Activated T-cell treated with anti-CD3 and anti-CD28 coated beads for 4 hours (primary cell): Measurements from ENCODE around the gene PHPT1.

Experiments
- DNase-seq: peaks from one replicate; pipeline ENCODE4 v3.0.0-alpha.2; 2020

PHPT1 gene

DNA sequence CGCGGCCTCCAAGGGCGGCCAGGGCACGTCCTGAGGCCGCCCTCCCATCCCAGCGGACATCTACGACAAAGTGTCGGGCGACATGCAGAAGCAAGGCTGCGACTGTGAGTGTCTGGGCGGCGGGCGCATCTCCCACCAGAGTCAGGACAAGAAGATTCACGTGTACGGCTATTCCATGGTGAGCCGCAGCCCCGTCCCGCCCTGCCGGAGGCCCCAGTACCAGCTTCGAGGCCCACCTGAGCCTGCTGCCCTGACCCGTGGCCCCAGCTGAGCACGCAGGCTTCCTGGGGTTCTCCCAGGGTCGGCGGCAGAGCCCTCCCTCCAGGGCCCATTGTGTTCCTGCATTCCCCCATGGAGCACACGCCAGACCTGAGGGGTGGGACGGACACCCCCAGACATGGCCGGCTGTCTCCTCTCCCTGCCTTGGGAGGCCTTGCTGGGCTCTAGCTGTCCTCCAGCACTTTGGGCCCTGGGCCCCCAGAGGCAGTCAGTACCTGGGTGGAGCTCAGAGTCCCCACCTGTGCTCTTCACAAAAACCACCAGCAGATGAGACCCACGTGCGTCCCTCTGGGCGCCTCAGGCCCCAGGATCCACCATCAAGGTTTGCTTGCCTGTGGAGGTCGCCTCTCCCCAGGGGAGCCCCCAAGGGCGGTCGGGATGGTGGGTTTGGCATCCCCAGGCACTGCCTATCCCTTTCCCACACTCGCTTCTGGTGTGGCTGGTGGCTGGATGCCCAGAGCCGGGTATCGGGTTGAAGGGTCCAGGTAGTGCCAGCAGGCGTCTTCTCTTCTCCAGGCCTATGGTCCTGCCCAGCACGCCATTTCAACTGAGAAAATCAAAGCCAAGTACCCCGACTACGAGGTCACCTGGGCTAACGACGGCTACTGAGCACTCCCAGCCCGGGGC, 1.0 kb downstream of the PHPT1 start:
- no peak for DNase-seq

DNA sequence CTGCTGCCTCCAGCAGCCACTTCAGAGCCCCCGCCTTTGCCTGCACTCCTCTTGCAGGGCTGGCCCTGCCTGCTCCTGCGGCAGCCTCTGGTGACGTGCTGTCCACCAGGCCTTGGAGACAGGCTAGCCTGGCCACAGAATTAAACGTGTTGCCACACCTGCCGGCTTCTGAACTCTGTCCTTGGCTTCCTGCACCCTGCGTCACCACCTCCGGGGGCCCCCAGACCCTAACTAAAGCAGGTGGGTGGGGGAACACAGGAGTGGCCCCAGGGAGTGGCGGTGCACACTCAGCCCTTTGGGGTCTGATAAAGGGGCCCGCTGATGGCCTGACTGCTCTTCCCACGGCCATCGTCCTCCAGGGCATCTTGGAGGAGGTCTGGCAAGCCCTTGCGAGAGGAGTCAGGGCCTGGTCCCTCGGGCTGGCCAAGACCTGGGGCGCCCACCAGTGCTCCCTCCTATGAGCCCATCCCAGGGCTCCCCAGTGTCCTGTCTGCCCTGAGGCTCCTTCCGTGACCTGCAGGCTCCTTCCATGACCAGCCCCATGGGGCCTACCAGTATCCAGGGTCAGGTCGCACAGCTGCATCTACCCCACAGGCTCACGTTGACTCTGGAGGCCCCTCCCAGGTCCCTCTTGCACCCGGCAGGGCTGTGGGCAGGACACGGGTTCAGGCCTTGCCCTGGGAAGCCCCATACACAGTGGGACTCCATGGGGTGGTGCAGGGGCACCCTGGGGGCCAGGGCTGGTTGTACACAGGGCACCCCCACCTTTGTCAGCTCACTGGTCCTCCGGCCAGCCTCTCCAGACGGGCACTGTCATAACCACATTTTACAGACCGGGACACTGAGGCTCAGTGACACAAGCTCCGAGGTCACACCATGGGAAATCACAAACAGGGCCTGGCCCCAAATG, 1.9 kb downstream of the PHPT1 start:
- DNase-seq, result no peak

DNA sequence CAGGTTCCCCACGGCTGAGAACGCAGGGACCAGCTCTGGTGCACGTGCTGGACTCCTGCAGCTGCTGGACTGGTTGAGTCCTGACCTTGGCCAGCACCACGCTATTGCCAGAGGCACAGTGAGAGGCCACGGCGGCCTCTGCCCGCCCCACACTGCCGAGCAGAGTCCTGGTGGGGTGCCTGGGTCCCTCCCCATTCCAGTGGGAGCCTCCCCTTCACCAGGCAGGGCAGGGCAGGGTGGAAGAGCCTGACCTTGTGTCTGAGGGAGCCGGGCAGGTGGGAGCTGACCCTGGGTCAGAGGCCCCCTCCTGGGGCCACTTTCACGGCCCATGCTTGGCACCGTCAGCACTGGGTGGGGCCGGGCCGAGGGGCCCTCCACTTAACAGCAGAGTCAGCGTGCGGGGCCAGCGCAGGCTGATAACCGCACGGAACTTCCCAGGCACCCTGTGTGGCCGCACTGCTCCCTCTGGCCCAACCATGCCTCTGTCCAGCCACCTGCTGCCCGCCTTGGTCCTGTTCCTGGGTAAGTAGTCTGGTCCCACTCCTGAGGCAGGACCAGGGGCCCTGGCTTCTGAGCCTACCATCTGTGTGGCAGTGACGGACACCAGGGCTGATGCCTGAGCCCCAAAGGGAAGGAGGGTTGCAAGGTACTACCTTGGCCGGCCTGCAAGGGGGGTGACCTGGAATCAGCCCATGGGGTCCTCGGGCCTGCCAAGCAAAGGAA, 2.9 kb downstream of the PHPT1 start, which contains the start of gene MAMDC4:
Gene MAMDC4 (plus strand): TSS at position 406 of the 723 bp plus-strand sequence. CDS start 71 bp downstream, at position 477.
- no peak for DNase-seq

DNA sequence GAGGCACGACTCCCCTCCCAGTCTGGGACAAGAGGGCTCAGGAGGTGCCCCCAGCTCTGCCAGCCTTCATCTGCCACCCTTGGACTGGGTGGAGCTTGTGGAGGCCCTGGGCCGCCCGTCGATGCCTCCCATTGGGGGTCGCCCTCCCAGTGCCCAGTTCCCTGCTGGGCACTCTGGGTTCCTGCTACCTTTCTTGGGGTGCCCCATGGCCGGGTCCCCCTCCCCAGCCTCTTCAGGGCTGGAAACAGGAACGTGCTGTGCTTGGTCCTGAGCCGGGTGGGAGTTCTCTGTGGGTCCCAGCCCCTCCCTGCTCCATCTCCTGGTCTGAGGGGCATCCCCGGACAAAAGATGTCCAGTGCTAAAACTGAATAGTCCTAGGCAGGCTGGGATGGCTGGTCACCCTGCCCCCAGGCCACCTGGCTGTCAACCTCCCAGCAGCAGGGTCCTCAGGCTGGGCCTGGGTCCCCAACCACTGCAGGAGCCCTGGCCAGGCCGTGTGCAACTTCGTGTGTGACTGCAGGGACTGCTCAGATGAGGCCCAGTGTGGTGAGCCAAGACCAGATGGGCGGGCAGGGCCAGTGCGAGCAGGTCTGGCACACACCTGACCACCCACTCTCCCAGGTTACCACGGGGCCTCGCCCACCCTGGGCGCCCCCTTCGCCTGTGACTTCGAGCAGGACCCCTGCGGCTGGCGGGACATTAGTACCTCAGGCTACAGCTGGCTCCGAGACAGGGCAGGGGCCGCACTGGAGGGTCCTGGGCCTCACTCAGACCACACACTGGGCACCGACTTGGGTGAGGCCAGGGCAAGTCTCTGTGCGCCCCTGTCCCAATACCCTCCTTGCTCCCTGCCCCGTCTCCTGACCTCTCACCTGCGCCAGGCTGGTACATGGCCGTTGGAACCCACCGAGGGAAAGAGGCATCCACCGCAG, 3.7 kb downstream of the PHPT1 start:
- no peak for DNase-seq

DNA sequence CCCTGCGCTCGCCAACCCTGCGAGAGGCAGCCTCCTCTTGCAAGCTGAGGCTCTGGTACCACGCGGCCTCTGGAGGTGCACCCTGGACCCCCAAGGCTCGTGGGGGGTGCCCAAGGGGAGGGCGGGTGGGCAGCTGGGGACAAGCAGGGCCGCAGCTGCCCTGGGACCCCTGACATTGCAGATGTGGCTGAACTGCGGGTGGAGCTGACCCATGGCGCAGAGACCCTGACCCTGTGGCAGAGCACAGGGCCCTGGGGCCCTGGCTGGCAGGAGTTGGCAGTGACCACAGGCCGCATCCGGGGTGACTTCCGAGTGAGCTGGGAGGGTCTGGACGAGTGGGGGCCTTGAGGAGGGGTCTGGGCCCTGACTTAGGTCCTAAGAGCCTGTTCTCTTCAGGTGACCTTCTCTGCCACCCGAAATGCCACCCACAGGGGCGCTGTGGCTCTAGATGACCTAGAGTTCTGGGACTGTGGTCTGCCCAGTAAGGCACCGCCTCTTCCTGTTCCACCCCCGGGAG, 4.4 kb downstream of the PHPT1 start:
- DNase-seq, result no peak

DNA sequence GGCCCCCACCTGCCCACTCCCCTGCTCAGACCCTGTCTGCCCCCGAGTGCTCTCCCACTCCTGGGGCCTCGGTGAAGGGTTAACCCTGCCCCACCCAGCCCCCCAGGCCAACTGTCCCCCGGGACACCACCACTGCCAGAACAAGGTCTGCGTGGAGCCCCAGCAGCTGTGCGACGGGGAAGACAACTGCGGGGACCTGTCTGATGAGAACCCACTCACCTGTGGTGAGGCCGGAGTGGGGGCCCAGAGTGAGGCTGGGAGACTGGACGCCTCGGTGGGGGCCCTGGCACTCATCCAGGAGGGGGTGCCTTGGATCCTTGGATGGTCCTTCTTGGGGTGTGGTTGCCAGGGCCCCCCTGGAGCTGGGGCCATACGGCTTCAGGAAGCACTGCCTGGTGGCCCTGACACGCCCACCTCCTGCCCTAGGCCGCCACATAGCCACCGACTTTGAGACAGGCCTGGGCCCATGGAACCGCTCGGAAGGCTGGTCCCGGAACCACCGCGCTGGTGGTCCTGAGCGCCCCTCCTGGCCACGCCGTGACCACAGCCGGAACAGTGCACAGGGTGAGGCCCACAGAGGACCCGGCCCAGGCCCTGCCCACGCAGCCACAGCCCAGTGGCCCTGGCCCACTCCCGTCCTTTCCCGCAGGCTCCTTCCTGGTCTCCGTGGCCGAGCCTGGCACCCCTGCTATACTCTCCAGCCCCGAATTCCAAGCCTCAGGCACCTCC, 5.1 kb downstream of the PHPT1 start:
- DNase-seq, result no peak

DNA sequence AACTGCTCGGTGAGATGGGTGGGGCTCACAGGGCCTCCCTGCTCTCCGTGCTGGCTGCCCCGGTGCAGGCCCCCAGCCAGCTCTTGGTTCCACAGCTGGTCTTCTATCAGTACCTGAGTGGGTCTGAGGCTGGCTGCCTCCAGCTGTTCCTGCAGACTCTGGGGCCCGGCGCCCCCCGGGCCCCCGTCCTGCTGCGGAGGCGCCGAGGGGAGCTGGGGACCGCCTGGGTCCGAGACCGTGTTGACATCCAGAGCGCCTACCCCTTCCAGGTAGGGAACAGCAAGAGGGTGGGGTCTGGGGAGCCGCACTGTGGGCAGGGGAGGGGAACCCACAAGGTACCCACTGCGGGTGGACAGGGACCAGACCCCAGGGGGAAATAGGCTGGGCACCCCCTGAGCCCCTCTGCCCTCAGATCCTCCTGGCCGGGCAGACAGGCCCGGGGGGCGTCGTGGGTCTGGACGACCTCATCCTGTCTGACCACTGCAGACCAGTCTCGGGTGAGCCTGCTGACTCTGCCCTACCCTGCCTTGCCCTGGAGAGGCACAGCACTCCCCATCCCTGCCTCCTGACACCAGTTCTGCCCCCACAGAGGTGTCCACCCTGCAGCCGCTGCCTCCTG, 5.7 kb downstream of the PHPT1 start:
- no peak for DNase-seq

DNA sequence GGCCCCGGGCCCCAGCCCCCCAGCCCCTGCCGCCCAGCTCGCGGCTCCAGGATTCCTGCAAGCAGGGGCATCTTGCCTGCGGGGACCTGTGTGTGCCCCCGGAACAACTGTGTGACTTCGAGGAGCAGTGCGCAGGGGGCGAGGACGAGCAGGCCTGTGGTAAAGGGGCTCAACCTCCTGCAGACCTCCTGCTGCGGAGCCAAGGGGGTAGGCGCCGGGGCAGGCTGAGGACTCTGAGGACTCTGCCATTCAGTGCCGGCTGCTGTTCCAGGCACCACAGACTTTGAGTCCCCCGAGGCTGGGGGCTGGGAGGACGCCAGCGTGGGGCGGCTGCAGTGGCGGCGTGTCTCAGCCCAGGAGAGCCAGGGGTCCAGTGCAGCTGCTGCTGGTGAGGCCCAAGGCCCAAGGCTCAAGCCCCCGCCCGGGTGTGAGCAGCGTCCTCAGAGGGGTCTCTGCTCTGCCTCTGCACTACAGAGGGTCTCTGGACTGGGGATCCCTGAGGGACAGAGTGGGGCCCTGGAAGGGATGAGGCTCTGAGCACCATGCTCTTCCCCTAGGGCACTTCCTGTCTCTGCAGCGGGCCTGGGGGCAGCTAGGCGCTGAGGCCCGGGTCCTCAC, 6.4 kb downstream of the PHPT1 start:
- no peak for DNase-seq

DNA sequence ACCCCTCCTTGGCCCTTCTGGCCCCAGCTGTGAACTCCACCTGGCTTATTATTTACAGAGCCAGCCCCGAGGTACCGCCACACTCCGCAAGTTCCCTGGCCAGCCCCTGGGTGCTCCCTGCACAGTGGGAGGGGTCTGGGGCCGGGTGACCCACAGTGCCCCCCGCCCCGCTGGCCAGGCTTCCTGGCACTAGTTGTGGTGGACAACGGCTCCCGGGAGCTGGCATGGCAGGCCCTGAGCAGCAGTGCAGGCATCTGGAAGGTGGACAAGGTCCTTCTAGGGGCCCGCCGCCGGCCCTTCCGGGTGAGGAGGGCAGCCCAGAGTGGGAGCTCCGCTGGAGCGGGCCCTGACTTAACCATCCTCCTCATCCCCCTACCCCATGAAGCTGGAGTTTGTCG, 6.9 kb downstream of the PHPT1 start:
- DNase-seq, result no peak

DNA sequence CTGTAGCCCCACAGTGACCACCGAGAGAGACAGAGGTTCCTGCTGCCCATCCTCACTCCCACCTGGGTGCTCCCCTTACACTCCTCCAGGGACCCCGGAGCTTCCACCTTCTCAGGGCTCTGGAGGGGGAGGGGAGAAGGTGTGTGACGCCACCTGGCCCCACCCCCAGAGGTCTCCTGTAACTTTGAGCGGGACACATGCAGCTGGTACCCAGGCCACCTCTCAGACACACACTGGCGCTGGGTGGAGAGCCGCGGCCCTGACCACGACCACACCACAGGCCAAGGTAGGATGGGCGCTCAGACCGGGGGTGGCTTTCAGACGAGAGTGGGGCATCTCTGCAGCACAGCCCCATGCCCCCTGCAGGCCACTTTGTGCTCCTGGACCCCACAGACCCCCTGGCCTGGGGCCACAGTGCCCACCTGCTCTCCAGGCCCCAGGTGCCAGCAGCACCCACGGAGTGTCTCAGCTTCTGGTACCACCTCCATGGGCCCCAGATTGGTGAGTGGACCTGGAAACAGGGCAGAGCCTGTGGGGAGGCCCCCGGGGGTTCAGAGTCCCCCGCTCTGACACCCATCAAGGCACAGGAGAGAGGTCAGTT, 7.4 kb downstream of the PHPT1 start:
- DNase-seq, result no peak

DNA sequence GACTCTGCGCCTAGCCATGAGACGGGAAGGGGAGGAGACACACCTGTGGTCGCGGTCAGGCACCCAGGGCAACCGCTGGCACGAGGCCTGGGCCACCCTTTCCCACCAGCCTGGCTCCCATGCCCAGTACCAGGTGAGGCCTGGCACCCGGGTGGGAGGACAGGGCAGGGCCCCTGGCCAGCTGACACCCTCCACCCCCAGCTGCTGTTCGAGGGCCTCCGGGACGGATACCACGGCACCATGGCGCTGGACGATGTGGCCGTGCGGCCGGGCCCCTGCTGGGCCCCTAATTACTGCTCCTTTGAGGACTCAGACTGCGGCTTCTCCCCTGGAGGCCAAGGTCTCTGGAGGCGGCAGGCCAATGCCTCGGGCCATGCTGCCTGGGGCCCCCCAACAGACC, 8.0 kb downstream of the PHPT1 start:
- no peak for DNase-seq

DNA sequence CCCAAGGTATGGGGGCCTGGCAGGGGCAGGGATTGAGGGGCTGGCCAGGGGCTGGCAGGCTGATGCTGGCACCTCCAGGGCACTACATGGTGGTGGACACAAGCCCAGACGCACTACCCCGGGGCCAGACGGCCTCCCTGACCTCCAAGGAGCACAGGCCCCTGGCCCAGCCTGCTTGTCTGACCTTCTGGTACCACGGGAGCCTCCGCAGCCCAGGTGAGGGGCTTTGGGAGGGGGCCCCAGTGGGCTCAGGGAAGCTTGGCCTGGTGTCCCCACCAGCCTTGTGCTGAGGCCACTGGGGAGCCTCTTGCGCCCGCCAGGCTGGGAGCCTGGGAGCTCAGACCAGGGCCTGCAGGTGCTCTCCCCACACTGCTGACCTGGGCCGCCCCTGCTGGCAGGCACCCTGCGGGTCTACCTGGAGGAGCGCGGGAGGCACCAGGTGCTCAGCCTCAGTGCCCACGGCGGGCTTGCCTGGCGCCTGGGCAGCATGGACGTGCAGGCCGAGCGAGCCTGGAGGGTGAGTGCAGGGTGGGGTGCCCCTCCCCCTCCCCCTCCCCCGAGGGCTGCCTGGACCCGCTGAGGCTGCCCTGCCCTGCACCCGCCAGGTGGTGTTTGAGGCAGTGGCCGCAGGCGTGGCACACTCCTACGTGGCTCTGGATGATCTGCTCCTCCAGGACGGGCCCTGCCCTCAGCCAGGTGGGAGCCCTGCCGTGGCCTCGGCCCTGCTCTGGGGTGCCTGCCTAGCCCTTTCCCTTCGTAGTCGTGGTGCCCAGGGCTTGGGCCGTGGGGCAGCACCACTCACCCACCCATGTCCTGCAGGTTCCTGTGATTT, 8.6 kb downstream of the PHPT1 start:
- no peak for DNase-seq

DNA sequence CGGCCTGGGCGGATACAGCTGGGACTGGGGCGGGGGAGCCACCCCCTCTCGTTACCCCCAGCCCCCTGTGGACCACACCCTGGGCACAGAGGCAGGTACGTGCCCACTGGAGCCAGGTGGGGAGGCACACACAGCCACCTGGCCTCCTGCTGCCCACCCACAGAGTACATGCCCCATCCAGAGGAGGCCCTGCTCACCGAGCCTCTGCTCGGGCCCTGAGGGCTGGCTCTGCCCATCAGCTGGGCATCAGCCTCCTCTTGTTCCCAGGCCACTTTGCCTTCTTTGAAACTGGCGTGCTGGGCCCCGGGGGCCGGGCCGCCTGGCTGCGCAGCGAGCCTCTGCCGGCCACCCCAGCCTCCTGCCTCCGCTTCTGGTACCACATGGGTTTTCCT, 9.2 kb downstream of the PHPT1 start:
- no peak for DNase-seq

DNA sequence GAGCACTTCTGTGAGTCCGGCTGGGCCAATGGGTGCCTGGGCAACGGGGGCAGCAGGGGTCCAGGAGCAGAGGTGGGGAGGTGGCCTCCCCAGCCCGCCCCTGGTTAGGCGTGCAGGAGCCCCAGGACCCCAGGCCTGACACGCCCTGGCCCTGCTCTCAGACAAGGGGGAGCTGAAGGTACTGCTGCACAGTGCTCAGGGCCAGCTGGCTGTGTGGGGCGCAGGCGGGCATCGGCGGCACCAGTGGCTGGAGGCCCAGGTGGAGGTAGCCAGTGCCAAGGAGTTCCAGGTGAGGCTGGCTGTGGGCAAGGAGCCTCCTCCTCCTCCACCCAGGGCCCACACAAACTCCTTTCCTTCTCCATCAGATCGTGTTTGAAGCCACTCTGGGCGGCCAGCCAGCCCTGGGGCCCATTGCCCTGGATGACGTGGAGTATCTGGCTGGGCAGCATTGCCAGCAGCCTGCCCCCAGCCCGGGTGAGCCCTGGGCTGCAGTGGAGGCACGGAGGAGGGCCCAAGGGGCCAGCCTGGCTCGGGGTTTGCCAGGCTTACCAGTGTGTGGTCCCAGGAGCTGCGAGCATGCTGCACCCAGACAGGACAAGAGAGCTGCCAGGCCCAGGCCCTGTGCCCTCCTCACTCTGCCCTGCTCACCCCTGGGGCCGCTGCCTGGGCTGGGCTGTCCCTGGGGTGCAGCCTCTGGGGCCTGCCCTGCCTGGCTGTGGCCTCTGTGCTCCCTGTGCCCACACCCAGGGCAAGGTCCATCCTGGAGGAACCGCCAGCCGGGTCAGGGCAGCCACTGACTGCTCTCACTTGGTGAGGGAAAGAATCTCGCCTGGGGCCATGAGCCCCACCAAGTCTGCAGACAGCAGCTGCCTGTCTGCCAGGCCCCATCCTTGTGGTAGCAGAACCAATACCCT, 9.9 kb downstream of the PHPT1 start:
- no peak for DNase-seq

DNA sequence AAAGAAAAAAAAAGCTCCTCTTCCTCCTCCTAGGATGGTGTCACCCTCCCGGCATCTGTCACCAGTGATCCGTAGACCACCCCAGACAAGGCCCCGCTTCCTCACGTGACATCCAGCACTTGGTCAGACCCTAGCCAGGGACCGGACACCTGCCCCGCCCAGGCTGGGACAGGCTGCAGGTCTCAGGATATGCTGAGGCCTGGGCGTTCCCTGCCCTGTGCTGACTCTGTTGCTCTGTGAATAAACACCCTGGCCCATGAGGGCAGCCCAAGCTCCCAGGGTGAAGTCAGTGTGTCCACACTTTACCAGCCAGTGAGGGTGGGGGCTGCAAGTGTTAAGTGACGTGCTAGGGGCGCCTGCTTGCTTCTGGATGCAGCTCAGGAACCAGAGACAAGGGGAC, 11.3 kb downstream of the PHPT1 start:
- DNase-seq, result no peak

DNA sequence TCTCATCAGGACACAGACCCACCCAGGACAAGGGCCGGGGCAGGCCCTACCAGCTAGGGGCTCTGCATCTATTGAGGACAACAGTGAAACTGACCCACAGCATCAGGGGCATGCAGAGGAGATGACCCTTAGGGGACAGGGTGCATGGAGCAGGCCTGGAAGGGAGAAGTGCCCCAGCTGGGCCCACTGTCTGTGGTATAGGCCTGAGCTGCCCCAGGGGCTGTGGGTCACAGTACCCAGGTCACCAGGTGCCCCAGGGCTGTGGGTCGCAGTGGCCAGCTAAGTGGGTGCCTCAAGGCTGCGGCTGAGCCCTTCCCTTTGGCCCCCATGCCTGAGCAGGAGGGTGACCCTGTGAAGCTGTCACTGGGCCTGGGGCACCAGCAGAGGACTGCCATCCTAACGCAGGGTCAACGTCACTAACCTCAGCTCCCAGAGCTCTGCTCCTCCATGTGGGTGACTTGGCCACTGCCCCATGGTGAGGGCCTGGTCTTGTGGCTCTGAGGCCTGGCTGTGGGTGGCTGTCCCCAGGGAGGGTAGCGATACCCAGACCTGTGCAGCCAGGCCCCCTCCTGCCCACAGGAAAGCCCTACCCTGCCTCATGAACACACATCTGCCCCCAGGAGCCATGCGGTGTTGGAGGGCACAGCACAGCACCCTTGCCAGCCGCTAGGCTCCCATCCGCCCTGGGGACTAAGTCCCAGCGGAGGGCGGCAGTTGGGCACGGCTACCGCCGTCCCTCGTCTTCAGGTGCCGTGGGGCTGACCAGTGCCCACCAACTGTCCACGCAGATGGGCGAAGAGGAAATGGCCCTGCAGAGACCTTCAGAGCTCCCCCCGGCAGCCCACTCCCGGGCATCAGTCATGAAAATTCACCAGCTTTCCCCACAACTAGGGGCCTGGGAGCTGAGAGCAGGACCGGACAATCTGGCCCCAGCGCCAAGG, 12.0 kb downstream of the PHPT1 start:
- no peak for DNase-seq
